ENCODE data around the gene TEAD1. TPM values are rescaled to one million over a fixed set of nuclear protein-coding genes. Genes with fewer than 3 reads are reported as not detected.
A peak's percentile ranks its signal among the peaks of the same experiment; 100 is the strongest.

The TEAD1 gene
- total and polyA plus RNA-seq, 9 of the 15 experiments (the other 6 are each of a cell fraction or from before 2014, with no cell fraction given) = 1.7 to 17.7 (median 10.8) TPM

DNA sequence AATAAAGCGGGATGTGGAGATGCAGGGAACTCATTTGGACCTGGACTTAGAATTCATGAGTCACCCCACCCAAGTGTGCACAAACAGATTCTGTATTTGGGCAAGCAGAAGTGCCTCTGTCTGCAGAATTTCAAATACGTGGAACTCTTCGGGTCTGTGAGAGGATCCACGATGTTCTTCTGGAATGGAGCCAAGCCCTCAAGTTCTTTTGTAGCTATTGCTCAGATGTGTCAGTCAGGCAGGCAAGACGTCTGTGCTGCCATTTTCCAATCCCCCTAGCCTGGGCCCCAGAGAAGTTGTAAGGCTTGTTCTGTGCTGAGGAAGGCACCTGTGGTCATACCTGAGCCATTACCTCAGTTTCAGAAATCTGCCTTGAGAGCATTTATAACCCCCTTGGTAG, 202.1 kb downstream of the TEAD1 start (continued):
- TF ChIP-seq DMBX1 (CRISPR knock-in tag; IDR thresholded peaks at IDR 0.05; ENCODE audit: borderline replicate concordance) (0 out of 2 replicates have a peak, but pooled peaks have one; percentile 21), CC2D1A (IDR thresholded peaks at IDR 0.05) (no peak), PTRF (tag; IDR thresholded peaks at IDR 0.05) (peak; percentile 71; the same call in 1 of the 2 replicates)
- TF ChIP-seq, protein P1, sequence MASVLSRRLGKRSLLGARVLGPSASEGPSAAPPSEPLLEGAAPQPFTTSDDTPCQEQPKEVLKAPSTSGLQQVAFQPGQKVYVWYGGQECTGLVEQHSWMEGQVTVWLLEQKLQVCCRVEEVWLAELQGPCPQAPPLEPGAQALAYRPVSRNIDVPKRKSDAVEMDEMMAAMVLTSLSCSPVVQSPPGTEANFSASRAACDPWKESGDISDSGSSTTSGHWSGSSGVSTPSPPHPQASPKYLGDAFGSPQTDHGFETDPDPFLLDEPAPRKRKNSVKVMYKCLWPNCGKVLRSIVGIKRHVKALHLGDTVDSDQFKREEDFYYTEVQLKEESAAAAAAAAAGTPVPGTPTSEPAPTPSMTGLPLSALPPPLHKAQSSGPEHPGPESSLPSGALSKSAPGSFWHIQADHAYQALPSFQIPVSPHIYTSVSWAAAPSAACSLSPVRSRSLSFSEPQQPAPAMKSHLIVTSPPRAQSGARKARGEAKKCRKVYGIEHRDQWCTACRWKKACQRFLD (CRISPR knock-in tag; IDR thresholded peaks at IDR 0.05) = 0 out of 2 replicates have a peak, but pooled peaks have one; percentile 30

DNA sequence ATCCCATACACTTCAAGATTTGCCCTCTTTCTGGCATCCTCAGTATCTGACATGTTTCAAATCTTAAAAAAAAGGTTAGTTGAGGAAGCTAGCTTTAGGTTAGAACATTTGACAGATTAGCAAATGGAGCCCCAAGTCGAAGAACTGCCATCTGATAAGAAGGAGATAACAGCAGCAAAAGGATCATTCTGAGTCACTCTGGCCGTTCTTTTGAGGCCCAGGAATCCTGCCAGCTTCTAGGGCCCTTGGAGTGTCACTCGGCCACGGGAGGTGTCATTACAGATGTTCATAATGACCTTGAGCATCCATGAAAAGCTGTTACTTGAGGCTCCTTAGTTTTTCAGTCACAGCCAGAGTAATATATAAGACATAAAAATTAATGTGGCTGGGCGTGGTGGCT, 202.8 kb downstream of the TEAD1 start:
- H3K79me2 ChIP-seq (ENCODE audit: control insufficient read depth, insufficient read depth, low read length) = no peaks in the 10 kb centered on the region
- BruUV-seq (replicated peaks) = no TSS peak
- H3K9me3 ChIP-seq (replicated peaks; ENCODE audit: control insufficient read depth, insufficient read depth, low read depth, low read length) = no peaks in the 10 kb centered on the region
- H3K4me2 ChIP-seq (ENCODE audit: insufficient read depth, low read length) = peak overlapping the region; percentile 7; the same call in 1 of the 2 replicates
- FAIRE-seq = peak; percentile 65
- WGBS (ENCODE audit: insufficient coverage, low coverage, missing lambda C conversion rate) = 19% methylated on average over 5 of the region's 5 CpGs
- ATAC-seq = peak; percentile 49; the same call in 2 of the 3 replicates
- intact Hi-C loops (cut with micrococcal nuclease) = no loop called here
- H3K4me3 ChIP-seq = no peak overlapping the region
- H3K9me1 ChIP-seq (ENCODE audit: control insufficient read depth, insufficient read depth, low read length) = no peaks in the 10 kb centered on the region
- POLR2A ChIA-PET = interaction anchor here (0.9 to 1.6 kb wide), 6 partner anchors 8 to 106 kb away, joined by 3 to 5 read pairs (median 4); no protein-coding TSS in a partner anchor
- H3K27me3 ChIP-seq (ENCODE audit: control insufficient read depth in 2 of 2, insufficient read depth in 2 of 2, low read length in 2 of 2) = no peaks in the 10 kb centered on the region
- H3K4me1 ChIP-seq (replicated peaks in 1 of 2; ENCODE audit: control insufficient read depth in 2 of 2, insufficient read depth in 2 of 2, low read length in 2 of 2) = peaks cover 15 to 16% of the 10 kb centered on the region in 2 experiments
- no peak overlapping the region for H2AFZ ChIP-seq (ENCODE audit: low read depth, low read length)
- H3K36me3 ChIP-seq (ENCODE audit: control insufficient read depth, insufficient read depth, low read length) = peaks cover 4% of the 10 kb centered on the region; the same call in 1 of the 3 replicates
- in situ Hi-C loops (cut with MboI) = no loop called here
- DNase-seq (ENCODE audit: extremely low read depth in 1 of 4, low spot score in 3 of 4) = peak in 3 of 4 experiments; percentile 43 to 56 (median 52)
- no peaks in the 10 kb centered on the region for H4K20me1 ChIP-seq (replicated peaks; ENCODE audit: control insufficient read depth, insufficient read depth, low read length)
- no peak overlapping the region; a peak in 1 of 4 replicates for H3K9ac ChIP-seq (ENCODE audit: insufficient read depth in 1 of 2, low read depth in 2 of 2, low read length in 2 of 2)
- CTCF ChIA-PET (ENCODE audit: low intra/inter-chr PET ratio) = no interaction called here
- H3K27ac ChIP-seq (ENCODE audit: extremely low read depth, low read depth, low read length) = no peak overlapping the region
- TF ChIP-seq BRCA1 (IDR thresholded peaks at IDR 0.05) (no peak), BRCA1 (CRISPR knock-in tag; IDR thresholded peaks at IDR 0.05) (no peak), EP300 (IDR thresholded peaks at IDR 0.05; ENCODE audit: low read length) (peak; percentile 63; the same call in 1 of the 2 replicates), TEAD1 (CRISPR knock-in tag; IDR thresholded peaks at IDR 0.05) (peak in 1 of 2 experiments; percentile 75; a peak in 2 of 4 replicates), DPF2 (IDR thresholded peaks at IDR 0.05) (peak; percentile 77), ZNF324 (CRISPR knock-in tag; IDR thresholded peaks at IDR 0.05) (no peak), NFE2 (IDR thresholded peaks at IDR 0.05; ENCODE audit: low read depth) (peak; percentile 53; the same call in 1 of the 2 replicates), CTBP1 (IDR thresholded peaks at IDR 0.05; ENCODE audit: borderline replicate concordance) (peak; percentile 77), ESRRA (IDR thresholded peaks at IDR 0.05; ENCODE audit: borderline replicate concordance, low read depth) (peak; percentile 95), ATF1 (CRISPR knock-in tag; IDR thresholded peaks at IDR 0.05) (no peak), ATF1 (tag; IDR thresholded peaks at IDR 0.05) (peak; percentile 27; the same call in 1 of the 2 replicates), ARID1B (IDR thresholded peaks at IDR 0.05) (peak; percentile 72), HCFC1 (IDR thresholded peaks at IDR 0.05; ENCODE audit: low read depth, low read length) (no peak), JUNB (CRISPR knock-in tag; conservative IDR thresholded peaks at IDR 0.05) (peak; percentile 68; the same call in 1 of the 2 replicates), STAT5B (CRISPR knock-in tag; IDR thresholded peaks at IDR 0.05) (no peak), PRPF4 (IDR thresholded peaks at IDR 0.05; ENCODE audit: insufficient read depth, low read depth, low read length, poor library complexity, severe bottlenecking) (no peak)
- TF ChIP-seq, protein P2, sequence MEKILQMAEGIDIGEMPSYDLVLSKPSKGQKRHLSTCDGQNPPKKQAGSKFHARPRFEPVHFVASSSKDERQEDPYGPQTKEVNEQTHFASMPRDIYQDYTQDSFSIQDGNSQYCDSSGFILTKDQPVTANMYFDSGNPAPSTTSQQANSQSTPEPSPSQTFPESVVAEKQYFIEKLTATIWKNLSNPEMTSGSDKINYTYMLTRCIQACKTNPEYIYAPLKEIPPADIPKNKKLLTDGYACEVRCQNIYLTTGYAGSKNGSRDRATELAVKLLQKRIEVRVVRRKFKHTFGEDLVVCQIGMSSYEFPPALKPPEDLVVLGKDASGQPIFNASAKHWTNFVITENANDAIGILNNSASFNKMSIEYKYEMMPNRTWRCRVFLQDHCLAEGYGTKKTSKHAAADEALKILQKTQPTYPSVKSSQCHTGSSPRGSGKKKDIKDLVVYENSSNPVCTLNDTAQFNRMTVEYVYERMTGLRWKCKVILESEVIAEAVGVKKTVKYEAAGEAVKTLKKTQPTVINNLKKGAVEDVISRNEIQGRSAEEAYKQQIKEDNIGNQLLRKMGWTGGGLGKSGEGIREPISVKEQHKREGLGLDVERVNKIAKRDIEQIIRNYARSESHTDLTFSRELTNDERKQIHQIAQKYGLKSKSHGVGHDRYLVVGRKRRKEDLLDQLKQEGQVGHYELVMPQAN (IDR thresholded peaks at IDR 0.05; ENCODE audit: borderline replicate concordance) = no peak
